Activated gamma-delta T cell treated with Interleukin-2 at 50 U/mL for 16 hours (primary cell): ENCODE results near the gene OR2M4.
"Not testable (repeated sequence)": the region's sequence is repeated elsewhere in the genome, so short reads cannot be mapped to it uniquely, and the experiment has no call there.

Source experiments
- DNase-seq: peaks from one replicate; pipeline ENCODE4 v3.0.0-alpha.2; 2020

OR2M4 gene, protein sequence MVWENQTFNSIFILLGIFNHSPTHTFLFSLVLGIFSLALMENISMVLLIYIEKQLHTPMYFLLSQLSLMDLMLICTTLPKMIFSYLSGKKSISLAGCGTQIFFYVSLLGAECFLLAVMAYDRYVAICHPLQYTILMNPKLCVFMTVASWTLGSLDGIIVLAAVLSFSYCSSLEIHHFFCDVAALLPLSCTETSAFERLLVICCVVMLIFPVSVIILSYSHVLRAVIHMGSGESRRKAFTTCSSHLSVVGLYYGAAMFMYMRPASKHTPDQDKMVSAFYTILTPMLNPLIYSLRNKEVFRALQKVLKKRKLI

DNA sequence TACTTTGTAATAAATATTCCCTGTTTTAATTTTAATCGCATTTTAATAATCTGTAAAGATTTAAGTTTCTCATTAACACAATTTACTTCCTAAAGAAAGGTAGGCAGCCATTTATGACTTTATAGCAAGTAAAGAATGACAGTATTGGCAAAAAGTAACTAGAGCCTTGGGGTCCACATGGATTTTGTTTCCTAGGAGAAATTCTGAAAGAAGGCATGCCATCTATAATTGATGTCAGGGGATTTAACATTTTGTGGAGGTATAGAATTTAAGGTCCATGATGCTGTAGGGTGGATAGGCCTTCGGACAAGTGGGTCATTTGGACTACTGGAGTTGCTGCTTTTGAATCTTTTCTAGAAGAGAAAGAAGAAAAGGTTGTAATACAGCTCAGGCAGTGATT is at the start of gene OR2M4:
OR2M4 (plus strand) TSS at position 301 of the 400 bp plus-strand sequence. CDS start 7,512 bp downstream, outside the sequence.
- DNase-seq: no peak

DNA sequence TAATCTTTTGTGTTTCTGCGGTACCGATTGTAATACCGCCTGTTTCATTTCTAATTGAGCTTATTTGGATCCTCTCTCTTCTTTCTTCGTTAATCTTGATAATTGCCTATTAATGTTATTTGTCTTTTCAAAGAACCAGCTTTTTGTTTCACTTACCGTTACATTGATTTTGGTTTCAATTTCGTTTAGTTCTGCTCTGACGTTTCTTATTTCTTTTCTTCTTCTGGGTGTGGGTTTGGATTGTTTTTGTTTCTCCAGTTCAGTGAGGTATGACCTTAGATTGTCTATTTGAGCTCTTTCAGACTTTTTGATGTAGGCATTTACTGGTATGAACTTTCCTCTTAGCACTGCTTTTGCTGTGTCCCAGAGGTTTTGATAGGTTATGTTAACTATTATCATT is 47.2 kb upstream of the OR2M4 start:
- DNase-seq: no peak

DNA sequence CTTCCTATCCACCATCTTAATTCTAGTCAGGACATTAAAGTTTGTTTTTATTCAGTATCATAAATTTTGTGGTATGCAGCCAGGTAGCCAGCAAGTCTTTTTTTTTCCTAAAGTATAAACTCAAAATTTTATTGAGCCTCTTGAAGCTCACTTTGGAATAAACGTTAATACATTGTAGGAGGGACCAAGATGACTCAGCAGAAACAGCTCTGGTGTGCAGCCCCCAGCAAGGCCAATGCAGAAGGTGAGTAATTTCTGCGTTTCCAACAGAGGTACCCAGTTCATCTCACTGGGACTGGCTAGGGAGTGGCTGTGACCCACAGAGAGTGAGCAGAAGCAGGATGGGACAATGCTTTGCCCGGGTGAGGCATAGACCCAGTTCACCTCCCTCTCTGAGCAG is 43.9 kb upstream of the OR2M4 start:
- DNase-seq: no peak

DNA sequence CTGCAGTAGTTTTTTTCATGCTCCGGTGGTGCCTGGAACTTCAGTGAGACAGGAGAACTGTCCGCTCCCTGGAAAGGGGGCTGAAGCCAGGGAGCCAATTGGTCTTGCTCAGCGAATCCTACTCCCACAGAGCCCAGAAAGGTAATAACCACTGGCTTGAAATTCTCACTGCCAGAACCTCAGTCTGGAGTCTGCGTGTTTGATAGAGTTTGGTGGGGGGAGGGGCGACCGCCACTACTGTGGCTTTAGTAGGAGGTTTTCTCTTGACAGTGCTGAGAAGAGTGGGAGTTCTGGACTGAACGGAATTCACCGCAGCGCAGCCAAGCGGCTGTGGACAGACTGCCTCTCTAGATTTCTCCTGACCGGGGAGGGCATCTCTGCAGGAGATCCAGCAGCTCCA is 42.2 kb upstream of the OR2M4 start:
- DNase-seq: no peak

DNA sequence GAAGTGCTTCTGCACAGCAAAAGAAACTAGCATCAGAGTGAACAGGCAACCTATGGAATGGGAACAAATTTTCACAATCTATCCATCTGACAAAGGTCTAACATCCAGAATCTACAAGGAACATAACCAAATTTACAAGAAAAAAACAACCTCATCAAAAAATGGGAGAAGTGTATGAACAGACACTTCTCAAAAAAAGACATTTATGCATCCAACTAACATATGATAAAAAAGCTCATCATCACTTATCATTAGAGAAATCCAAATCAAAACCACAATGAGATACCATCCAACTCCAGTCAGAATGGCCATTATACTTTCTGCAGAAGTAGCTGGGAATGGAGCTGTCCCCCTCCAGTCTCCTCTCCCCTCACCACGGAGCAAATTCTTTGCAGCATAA is 37.1 kb upstream of the OR2M4 start:
- DNase-seq: no peak

DNA sequence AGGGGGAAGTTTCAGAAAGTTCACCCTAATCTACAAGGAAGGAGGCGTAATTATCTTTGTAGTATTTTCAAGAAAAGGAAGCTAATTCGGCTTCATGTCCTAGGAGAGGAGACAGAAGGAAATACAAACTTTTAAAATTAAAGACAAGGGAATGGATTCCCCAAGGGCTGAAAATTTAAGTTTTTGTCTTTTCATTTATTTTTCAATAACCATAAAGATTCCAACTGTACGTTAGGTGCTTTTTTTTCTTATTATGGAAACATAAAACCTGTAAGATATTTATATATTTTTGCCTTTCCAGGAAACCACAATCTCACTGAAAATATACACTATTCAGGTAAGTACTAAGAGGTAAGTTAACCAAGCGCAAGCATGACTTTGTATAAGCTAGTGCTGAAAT is 34.3 kb upstream of the OR2M4 start, which contains the start of gene OR2M3:
OR2M3 (plus strand) TSS at position 301 of the 400 bp plus-strand sequence. CDS start 5,803 bp downstream, outside the sequence.
- DNase-seq: no peak

DNA sequence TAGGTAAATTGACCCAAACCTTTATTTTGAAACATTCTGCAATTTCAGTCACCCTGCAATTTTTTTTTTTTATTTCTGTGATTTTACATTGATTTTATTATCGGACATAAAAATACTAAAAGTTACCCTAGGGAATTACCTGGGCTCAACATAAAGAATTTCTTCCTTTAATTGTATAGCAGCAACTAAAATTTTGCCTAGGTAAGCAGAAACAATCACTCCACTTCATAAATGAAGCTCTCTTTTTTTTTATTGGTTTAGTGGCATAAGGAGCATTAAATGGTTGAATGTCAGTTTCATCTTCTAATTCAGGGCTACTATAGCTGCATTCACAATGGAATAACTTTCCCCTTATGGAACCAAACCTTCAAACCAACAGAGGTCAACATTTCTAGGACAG is 15.3 kb upstream of the OR2M4 start:
- DNase-seq: no peak

DNA sequence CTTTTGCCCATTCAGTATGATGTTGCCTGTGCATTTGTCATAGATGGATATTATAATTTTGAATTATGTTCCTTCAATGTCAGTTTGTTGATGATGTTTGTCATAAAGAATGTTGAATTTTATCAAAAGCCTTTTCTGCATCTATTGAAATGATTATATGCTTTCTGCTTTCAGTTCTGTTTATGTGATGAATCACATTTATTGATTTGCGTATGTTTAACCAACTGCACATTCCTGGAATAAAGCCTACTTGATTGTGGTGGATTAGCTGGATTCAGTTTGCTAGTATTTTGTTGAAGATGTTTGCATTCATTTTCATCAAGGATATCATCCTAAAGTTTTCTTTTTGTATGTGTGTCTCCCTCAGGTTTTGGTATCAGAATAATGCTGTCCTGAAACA is 5.7 kb upstream of the OR2M4 start:
- DNase-seq: no peak

DNA sequence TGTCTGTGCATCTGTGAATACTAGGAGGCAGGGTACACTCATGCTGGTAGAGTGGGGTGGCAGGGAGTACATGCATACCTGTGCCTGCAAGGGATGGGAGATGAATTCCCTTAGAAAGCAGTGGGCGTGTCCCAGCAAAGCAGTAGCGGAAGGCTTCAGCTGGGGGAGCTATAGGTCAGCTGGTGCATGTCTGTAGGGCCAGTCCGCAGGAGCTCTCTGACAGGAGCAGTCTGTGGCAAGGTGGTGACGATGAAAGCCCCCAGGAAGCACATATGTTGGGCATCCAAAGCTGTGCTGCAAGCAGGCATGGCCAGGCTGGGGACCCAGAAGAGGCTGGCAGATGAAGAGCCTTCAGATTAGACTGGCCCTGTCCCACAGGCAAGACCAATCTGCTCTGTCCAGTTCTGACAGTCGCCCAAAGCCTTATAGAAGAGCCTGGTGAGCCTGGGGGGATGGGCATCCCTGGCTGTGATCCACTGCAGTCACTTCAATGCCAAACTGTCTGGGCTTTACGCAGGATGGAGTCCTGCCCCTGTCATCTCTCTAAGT is 1.8 kb upstream of the OR2M4 start:
- no peak for DNase-seq

DNA sequence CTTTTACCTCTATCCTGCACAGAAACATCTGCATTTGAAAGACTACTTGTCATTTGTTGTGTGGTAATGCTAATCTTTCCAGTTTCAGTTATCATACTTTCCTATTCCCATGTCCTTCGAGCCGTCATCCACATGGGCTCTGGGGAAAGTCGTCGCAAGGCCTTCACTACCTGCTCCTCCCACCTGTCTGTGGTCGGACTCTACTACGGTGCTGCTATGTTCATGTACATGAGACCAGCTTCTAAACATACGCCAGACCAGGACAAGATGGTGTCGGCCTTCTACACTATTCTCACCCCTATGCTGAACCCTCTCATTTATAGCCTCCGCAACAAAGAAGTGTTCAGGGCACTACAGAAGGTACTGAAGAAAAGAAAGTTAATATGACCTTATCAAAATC is 8.3 kb downstream of the OR2M4 start:
- no peak for DNase-seq

DNA sequence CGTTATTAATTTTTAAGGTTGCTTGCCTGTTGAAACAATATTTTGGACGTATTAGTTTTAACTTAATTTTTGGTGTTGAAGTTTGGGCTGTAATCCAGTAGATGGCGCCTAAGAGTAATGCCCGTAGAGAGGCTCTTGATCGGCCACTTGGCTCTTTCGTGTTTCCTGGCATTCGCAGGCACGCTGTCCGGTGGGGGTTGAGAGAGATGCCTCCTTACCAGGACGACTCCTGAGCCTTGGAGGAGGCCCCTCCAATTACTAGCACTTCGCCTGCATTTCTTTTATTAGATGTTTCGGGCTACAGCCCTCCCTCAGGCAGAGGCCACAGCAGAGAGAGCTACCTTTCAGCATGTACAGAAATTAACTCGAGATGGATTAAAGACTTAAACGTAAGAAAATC is 12.0 kb downstream of the OR2M4 start:
- no peak for DNase-seq

DNA sequence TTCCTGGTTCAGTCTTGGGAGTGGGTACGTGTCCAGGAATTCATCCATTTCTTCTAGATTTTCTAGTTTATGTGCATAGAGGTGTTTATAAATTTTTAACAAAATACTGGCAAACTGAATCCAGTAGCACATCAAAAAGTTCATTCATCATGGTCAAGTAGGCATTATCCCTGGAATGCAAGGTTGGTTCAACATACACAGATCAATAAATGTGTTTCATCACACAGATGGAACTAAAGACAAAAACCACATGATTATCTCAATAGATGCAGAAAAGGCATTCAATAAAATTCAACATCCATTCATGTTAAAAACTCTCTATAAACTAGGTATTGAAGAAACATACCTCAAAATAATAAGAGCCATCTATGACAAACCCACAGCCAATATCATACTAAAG is 28.1 kb downstream of the OR2M4 start:
- DNase-seq: not testable (repeated sequence)

DNA sequence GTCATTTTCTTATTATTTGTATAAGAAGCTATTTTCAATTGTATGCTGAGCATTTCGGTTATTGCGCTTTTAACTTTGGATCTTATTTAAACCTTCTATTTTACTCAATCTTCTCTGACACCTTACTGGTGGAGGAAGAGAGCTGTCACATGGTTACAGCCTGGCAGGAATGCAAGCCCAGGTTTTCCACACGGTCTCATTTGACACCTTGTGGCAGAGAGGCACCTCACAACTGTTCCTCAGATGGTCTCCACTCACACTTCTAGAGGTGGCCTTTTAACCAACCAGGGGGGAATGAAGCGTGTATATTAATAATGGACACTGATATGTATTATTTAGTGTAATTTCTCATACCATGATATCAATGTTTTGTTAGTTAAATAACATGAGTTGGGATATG is 37.0 kb downstream of the OR2M4 start:
- no peak for DNase-seq

DNA sequence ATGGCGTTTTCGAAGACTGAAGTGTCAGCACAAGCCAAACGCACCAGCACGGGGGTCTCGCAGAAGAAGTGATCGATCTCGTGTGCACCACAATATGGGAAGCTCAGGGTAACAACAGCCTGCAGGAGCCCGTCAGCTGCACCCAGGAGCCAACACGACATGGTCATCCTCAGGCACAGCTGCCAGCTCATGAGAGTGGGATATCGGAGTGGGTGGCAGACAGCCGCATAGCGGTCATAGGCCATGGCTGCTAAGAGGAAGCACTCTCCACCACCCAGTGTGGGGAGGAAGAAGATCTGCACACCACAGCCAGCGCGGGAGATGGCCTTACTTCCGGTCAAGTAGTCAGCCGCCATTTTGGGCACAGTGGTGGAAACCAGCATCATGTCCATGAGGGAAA is 42.0 kb downstream of the OR2M4 start:
- not testable (repeated sequence) for DNase-seq

DNA sequence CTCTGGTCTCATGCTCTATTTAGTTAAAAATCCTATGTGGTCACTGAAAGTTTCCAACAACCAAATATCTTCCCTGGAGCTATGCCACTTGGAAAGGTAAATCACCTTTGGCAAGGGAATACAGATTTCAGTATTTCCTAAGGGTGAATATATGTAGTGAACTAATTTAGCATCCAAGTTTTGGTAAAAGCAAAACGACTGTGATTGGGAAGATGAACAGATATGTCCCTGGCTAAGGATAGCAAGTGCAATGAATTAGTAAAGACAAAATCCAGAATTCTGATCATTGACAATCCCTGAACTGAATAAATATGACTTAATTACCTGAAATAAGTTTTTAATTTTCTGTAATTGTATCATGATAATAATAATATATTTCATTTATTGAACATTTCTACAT is 46.7 kb downstream of the OR2M4 start, which contains the start of gene OR2T33:
OR2T33 (minus strand) TSS at position 101 of the 400 bp plus-strand sequence. CDS start 4,162 bp downstream, outside the sequence.
- no peak for DNase-seq

DNA sequence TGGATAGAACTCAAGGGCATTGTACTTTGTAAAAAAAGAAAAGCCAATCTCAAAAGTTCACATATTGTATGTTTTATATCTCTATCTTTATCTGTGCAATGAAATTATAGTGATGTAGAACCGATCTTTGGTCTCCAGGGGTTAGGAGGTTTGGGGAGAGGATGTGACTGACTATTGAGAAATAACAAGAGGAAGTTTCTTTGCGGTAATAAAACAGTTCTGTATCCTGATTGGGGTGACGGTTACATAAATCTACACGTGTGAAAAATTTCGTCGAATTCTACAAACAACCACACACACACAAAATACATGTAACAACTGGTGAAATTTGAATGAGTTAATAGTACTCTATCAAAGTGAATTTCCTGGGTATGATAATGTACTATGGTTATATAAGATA is 57.2 kb downstream of the OR2M4 start:
- no peak for DNase-seq
